ENCODE measurements around the gene HEATR9.
A peak's percentile ranks its signal among the peaks of the same experiment; 100 is the strongest.

GRCh38 chr17:35849469-35850348, 19.0 kb downstream of the HEATR9 start:
- TF ChIP-seq CTCF (IDR thresholded peaks at IDR 0.05; ENCODE audit: low read depth, low read length, missing input control) (peak; percentile 64), FOXA2 (IDR thresholded peaks at IDR 0.05) (no peak)
